Sigmoid colon (tissue), 7 donors: ENCODE measurements around the gene SEMA6B. TPM values are rescaled to one million over a fixed set of nuclear protein-coding genes. Genes with fewer than 3 reads are reported as not detected.

Experiments
- DNase-seq: peaks from one replicate; pipeline ENCODE4 v3.0.0-alpha.2; 2019
- H3K27ac ChIP-seq, 4 donors: fragments of 200-600 bp; sonication (generic); one replicate each; pipeline ENCODE4 v1.5.1; 2016 to 2019; ENCODE audit warnings: mild to moderate bottlenecking in 1 of 4
- H3K27me3 ChIP-seq, 3 donors: fragments of 200-600 bp; sonication (generic); one replicate each; pipeline ENCODE4 v1.5.1; 2019; ENCODE audit warnings: mild to moderate bottlenecking in 1 of 3
- H3K36me3 ChIP-seq, 4 donors: fragments of 200-600 bp; sonication (generic); one replicate each; pipeline ENCODE4 v1.5.1; 2016 to 2019
- H3K4me1 ChIP-seq, 4 donors: fragments of 200-600 bp; sonication (generic); one replicate each; pipeline ENCODE4 v1.5.1; 2017 to 2019
- H3K4me3 ChIP-seq, 4 donors: fragments of 200-600 bp; sonication (generic); one replicate each; pipeline ENCODE4 v1.5.1; 2017 to 2019; ENCODE audit warnings: mild to moderate bottlenecking in 2 of 4, moderate library complexity in 1 of 4
- H3K9me3 ChIP-seq, 4 donors: fragments of 200-600 bp in 3 of 4; sonication (generic) in 3 of 4; one replicate each; pipeline versions ENCODE4 v1.5.1 to v1.6.1; 2013 to 2019
- EP300 ChIP-seq, 4 donors: sonication (generic); formaldehyde crosslinking; IDR thresholded peaks; one replicate each; pipeline ENCODE4 v1.6.1; 2017; ENCODE audit warnings: antibody characterized with exemption in 4 of 4
- POLR2A ChIP-seq, 2 donors: fragments of 450-650 bp; IDR thresholded peaks; one replicate each; pipeline ENCODE4 v1.6.1; 2016; ENCODE audit warnings: antibody characterized with exemption in 2 of 2, mild to moderate bottlenecking in 2 of 2, moderate library complexity in 2 of 2
- POLR2AphosphoS5 ChIP-seq, 4 donors: sonication (generic); formaldehyde crosslinking; IDR thresholded peaks; one replicate each; pipeline ENCODE4 v1.6.1; 2017; ENCODE audit warnings: antibody characterized with exemption in 4 of 4
- WGBS, 2 donors: extraction: QIAGEN DNeasy Blood & Tissue Kit; methylation state at CpG; one replicate each; pipeline ENCODE4 v1.1.7; 2013; 5-methylcytosine and 5-hydroxymethylcytosine counted together
- intact Hi-C: fragments of 100-400 bp; cut with DNase I; formaldehyde crosslinking; loops from one replicate; pipeline ENCODE4 v1.15.1; 2023
- polyA plus RNA-seq, 3 donors: library from polyadenylated mRNA; stranded (reverse); fragments of 200-250 nt; gene quantifications; one replicate each; pipeline ENCODE4 v1.2.3, GENCODE V29; 2013
- total RNA-seq, 4 donors: library from RNA; depleted of rRNA; stranded (reverse); fragments of >200 nt; gene quantifications; one replicate each; pipeline ENCODE4 v1.1.0, GENCODE V29; 2016
- TF ChIP-seq, protein P1 (sequence below), 4 experiments: fragments of 450-650 bp in 3 of 4; fragments of 200-600 bp in 1 of 4; IDR thresholded peaks; one replicate each; pipeline ENCODE4 v1.5.1; 2016 to 2019; ENCODE audit warnings: antibody characterized with exemption in 4 of 4, mild to moderate bottlenecking in 3 of 4, moderate library complexity in 2 of 4
- donor health status: healthy with polysubstance abuse.
- donor health status: Bipolar disorder and iron deficiency.
- donor health status: healthy.

Gene SEMA6B
- total and polyA plus RNA-seq, 7 donors = 0.60 to 16.9 (median 1.8) TPM

DNA sequence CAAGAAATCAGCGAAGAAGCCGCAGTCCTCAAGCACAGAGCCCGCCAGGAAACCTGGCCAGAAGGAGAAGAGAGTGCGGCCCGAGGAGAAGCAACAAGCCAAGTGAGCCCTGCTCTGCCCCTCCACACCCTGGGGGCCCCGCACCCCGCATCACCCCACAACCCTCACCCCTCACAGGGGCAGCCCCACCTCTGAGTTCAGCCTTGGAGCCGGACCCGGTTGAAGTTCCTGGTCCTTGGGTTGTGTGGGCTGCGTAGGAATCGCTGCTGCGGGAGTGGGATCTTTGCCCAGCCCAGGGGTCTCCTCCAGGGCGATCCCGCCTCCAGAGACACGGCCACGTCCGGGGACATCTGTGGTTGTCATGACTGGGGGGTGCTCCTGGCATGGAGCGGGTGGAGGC is 63.2 kb downstream of the SEMA6B start:
- TF ChIP-seq EP300 (IDR thresholded peaks at IDR 0.05) (no peak), POLR2AphosphoS5 (IDR thresholded peaks at IDR 0.05) (no peak), POLR2A (IDR thresholded peaks at IDR 0.05) (no peak)
- TF ChIP-seq, protein P1, sequence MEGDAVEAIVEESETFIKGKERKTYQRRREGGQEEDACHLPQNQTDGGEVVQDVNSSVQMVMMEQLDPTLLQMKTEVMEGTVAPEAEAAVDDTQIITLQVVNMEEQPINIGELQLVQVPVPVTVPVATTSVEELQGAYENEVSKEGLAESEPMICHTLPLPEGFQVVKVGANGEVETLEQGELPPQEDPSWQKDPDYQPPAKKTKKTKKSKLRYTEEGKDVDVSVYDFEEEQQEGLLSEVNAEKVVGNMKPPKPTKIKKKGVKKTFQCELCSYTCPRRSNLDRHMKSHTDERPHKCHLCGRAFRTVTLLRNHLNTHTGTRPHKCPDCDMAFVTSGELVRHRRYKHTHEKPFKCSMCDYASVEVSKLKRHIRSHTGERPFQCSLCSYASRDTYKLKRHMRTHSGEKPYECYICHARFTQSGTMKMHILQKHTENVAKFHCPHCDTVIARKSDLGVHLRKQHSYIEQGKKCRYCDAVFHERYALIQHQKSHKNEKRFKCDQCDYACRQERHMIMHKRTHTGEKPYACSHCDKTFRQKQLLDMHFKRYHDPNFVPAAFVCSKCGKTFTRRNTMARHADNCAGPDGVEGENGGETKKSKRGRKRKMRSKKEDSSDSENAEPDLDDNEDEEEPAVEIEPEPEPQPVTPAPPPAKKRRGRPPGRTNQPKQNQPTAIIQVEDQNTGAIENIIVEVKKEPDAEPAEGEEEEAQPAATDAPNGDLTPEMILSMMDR (IDR thresholded peaks at IDR 0.05) = no peak
- intact Hi-C loops = no loop called here
- Histone ChIP-seq H3K9me3 (no peaks in the 10 kb centered on the region), H3K27ac (no peak overlapping the region), H3K36me3 (peaks cover 39 to 88% (median 53%) of the 10 kb centered on the region in 4 donors), H3K27me3 (no peaks in the 10 kb centered on the region), H3K4me1 (no peaks in the 10 kb centered on the region), H3K4me3 (no peak overlapping the region)
- no peak for DNase-seq
- WGBS, 2 donors = 90% methylated on average over 18 of the region's 18 CpGs

DNA sequence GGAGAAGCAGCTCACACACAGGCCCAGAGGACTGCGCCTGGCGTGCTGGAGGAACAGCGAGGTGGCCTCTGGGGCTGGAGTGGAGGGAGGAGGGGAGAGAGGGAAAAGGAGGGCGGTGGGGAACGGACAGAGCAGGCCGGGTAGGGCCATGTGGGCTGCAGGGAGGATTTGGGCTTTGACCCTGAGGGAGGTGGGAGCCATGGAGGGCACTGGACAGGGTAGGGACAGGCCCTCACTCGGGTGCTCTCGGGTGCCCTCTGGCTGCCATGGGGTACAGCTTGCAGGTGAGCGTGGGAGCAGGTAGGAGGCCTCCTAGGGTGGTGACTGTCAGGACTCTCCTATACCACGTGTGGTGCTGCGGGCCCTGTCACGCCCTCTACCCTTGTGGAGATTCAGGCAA is 64.0 kb downstream of the SEMA6B start:
- WGBS, 2 donors = 68 to 86% methylated on average over 12 of the region's 12 CpGs
- Histone ChIP-seq H3K27me3 (no peaks in the 10 kb centered on the region), H3K4me1 (no peaks in the 10 kb centered on the region), H3K4me3 (no peak overlapping the region), H3K36me3 (peaks cover 39 to 88% (median 51%) of the 10 kb centered on the region in 4 donors), H3K9me3 (no peaks in the 10 kb centered on the region), H3K27ac (no peak overlapping the region)
- TF ChIP-seq EP300 (IDR thresholded peaks at IDR 0.05) (no peak), POLR2AphosphoS5 (IDR thresholded peaks at IDR 0.05) (no peak), POLR2A (IDR thresholded peaks at IDR 0.05) (no peak)
- TF ChIP-seq, protein P1 (IDR thresholded peaks at IDR 0.05) = no peak
- DNase-seq = no peak
- intact Hi-C loops = no loop called here

DNA sequence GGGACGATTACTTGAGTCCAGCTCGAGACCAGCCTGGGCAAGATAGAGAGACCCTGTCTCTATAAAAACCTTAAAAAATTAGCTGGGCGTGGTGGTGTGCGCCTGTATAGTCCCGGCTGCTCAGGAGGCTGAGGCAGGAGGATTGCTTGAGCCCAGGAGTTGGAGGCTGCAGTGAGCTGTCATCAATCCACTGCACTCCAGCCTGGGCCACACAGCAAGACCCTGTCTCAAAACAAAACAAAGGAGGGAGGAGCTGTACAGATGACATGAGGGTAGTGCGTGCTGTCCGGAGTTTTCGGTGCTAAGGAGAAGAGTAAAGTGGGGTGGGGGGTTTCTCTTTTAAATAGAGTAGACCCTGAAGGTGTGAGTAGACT is 64.8 kb downstream of the SEMA6B start:
- TF ChIP-seq POLR2AphosphoS5 (IDR thresholded peaks at IDR 0.05) = no peak
- no peak for TF ChIP-seq EP300 (IDR thresholded peaks at IDR 0.05)
- TF ChIP-seq POLR2A (IDR thresholded peaks at IDR 0.05) = no peak
- TF ChIP-seq, protein P1 (IDR thresholded peaks at IDR 0.05) = no peak
- Histone ChIP-seq H3K4me3 (no peak overlapping the region), H3K9me3 (no peaks in the 10 kb centered on the region), H3K27ac (no peak overlapping the region), H3K36me3 (peaks cover 39 to 91% (median 56%) of the 10 kb centered on the region in 4 donors), H3K27me3 (no peaks in the 10 kb centered on the region), H3K4me1 (no peaks in the 10 kb centered on the region)
- intact Hi-C loops = no loop called here
- WGBS, 2 donors = 95 to 97% methylated on average over 8 of the region's 8 CpGs
- no peak for DNase-seq

DNA sequence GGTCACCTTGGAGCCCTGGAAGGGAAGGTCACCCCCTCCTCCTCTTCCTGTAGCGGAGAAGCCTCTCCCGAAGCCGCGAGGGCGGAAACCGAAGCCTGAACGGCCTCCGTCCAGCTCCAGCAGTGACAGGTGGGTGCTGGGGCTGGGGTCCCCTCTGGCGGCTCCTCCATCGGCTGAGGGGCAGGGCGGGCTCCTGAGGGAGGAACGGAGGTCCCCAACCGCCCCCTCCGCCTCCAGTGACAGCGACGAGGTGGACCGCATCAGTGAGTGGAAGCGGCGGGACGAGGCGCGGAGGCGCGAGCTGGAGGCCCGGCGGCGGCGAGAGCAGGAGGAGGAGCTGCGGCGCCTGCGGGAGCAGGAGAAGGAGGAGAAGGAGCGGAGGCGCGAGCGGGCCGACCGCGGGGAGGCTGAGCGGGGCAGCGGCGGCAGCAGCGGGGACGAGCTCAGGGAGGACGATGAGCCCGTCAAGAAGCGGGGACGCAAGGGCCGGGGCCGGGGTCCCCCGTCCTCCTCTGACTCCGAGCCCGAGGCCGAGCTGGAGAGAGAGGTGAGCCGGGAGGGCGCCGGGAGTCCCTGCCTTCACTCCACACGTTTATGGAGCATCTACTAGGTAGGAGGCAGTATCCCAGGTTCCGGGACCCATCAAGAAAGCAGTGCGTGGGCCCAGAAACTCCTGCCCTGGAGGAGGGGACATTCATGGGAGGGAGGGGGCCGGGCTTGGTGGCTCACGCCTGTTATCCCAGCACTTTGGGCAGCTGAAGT is 65.4 kb downstream of the SEMA6B start:
- Histone ChIP-seq H3K4me1 (no peaks in the 10 kb centered on the region), H3K27me3 (no peaks in the 10 kb centered on the region), H3K4me3 (no peak overlapping the region), H3K9me3 (no peaks in the 10 kb centered on the region), H3K36me3 (peaks cover 39 to 92% (median 62%) of the 10 kb centered on the region in 4 donors), H3K27ac (no peak overlapping the region)
- 97% methylated on average over 61 of the region's 61 CpGs for whole genome bisulfite sequencing, 2 donors
- no peak for DNase-seq
- intact Hi-C loops = no loop called here
- TF ChIP-seq, protein P1 (IDR thresholded peaks at IDR 0.05) = no peak
- no peak for TF ChIP-seq EP300 (IDR thresholded peaks at IDR 0.05)
- no peak for TF ChIP-seq POLR2AphosphoS5 (IDR thresholded peaks at IDR 0.05)
- no peak for TF ChIP-seq POLR2A (IDR thresholded peaks at IDR 0.05)
